Breast epithelium (tissue), 3 donors: Measurements from ENCODE around the gene PWWP2B.

Experiments used
- POLR2A ChIP-seq: fragments of 450-650 bp; IDR thresholded peaks from one replicate; pipeline ENCODE4 v1.6.1; 2016; ENCODE audit warnings: antibody characterized with exemption, mild to moderate bottlenecking, moderate library complexity
- TF ChIP-seq, protein P1 (sequence below), 3 donors: fragments of 450-650 bp; IDR thresholded peaks; one replicate each; pipeline ENCODE4 v1.5.1; 2016 to 2017; ENCODE audit warnings: antibody characterized with exemption in 3 of 3, mild to moderate bottlenecking in 3 of 3, moderate library complexity in 3 of 3

DNA sequence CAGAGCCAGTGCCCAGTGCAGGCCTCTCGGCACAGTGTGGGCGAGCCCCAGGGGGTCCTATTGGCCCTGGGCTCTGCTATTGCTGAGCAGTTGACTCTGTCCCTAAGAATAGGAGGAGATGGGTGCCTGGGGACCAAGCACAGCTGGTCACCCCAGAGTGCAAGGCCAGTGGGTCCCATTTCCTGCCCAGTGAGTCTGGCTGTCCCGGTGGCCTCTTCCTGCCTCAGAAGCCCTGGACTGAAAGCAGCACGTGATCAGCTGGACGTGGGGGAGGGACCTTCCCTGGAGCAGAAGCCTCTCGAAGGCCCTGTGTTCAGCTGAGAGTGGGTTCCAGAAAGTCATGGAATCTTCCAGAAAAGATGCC, 42.0 kb downstream of the PWWP2B start:
- TF ChIP-seq, protein P1, sequence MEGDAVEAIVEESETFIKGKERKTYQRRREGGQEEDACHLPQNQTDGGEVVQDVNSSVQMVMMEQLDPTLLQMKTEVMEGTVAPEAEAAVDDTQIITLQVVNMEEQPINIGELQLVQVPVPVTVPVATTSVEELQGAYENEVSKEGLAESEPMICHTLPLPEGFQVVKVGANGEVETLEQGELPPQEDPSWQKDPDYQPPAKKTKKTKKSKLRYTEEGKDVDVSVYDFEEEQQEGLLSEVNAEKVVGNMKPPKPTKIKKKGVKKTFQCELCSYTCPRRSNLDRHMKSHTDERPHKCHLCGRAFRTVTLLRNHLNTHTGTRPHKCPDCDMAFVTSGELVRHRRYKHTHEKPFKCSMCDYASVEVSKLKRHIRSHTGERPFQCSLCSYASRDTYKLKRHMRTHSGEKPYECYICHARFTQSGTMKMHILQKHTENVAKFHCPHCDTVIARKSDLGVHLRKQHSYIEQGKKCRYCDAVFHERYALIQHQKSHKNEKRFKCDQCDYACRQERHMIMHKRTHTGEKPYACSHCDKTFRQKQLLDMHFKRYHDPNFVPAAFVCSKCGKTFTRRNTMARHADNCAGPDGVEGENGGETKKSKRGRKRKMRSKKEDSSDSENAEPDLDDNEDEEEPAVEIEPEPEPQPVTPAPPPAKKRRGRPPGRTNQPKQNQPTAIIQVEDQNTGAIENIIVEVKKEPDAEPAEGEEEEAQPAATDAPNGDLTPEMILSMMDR (IDR thresholded peaks at IDR 0.05): no peak
- TF ChIP-seq POLR2A: no peak
